ENCODE results near the gene NEK2.

- TF ChIP-seq MAX (IDR thresholded peaks at IDR 0.05) (no peak), CTCF (IDR thresholded peaks at IDR 0.05 in 2 of 3, conservative IDR thresholded peaks at IDR 0.05 in 1 of 3; ENCODE audit: borderline replicate concordance in 1 of 3, insufficient read depth in 1 of 3, low read depth in 2 of 3, low read length in 2 of 3) (no peak), POLR2A (IDR thresholded peaks at IDR 0.05; ENCODE audit: borderline replicate concordance, extremely low read depth, insufficient read depth, insufficient read length) (no peak), EZH2phosphoT487 (IDR thresholded peaks at IDR 0.05; ENCODE audit: borderline replicate concordance) (no peak), REST (IDR thresholded peaks at IDR 0.05; ENCODE audit: low read depth) (no peak), SIN3A (IDR thresholded peaks at IDR 0.05; ENCODE audit: low read depth) (no peak), EZH2 (IDR thresholded peaks at IDR 0.05) (no peak), SP1 (IDR thresholded peaks at IDR 0.05; ENCODE audit: low read depth) (no peak), ZFX (IDR thresholded peaks at IDR 0.05) (no peak), ZNF274 (IDR thresholded peaks at IDR 0.05; ENCODE audit: low read depth, low read length) (no peak), CEBPB (IDR thresholded peaks at IDR 0.05; ENCODE audit: low read depth) (no peak), JUND (IDR thresholded peaks at IDR 0.05) (no peak), EGR1 (IDR thresholded peaks at IDR 0.05; ENCODE audit: low read depth) (no peak), FOSL1 (IDR thresholded peaks at IDR 0.05; ENCODE audit: low read depth) (no peak)
These were observed 23.6 kb upstream of the NEK2 start for GRCh38 chr1:211699059-211699458.
